ENCODE data around the gene C5.

Gene C5

DNA sequence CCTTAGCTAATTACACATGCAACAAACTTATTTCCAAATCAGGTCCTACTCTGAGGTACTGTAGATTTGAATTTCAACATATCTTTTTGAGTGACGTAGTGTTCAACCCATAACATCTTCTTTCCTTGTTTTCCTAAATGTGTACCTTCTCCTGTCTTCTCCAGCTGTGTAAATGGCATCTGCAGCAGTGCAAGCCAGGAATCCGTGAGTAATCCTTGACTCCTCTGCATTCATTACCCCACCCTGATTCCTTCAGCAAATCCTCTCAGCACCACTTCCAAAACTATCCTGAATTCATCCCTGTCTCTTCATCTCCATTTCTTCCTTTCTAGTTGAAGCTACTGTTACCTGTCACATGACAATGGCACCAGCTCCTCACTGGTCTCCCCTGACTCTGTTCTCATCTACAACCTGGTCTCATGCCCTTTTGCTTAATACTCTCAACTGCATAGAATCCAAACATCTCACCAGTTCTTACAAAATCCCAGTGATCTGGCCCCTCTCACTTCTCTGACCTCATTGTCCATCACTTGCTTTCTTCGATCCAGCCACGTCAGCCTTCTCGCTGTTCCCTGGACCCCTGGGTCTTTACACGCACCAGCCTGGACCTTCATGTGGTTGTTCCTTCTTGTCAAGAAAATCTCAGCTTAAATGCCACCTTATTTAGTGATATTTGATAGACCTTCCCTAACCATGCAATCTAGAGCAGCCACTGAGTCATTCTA is 108.9 kb downstream of the C5 start:
- no peak for DNase-seq (ENCODE audit: low read depth)

- DNase-seq (ENCODE audit: low read depth) = no peak
Measured at GRCh38 chr9:120940573-120940972, 109.5 kb downstream of the C5 start.

DNA sequence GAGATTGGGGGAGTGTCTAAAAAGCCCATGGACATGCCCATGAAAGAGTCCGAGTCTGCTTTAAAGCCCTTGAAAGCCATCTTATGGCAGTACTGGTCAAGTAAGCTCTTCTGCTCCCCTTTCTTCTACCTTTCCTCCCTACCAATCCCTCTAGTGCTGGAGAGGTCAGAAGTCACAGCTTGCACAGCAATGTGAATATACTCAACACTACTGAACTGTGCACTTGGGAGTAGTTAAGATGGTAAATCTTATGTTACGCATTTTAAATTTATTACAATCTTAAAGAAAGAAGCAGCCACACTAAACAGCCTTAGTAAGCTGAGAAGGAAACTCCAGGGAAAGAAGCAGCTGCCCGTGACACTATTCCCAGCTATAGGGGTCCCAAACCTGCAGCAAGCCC is 111.2 kb downstream of the C5 start:
- no peak for DNase-seq (ENCODE audit: low read depth)

DNA sequence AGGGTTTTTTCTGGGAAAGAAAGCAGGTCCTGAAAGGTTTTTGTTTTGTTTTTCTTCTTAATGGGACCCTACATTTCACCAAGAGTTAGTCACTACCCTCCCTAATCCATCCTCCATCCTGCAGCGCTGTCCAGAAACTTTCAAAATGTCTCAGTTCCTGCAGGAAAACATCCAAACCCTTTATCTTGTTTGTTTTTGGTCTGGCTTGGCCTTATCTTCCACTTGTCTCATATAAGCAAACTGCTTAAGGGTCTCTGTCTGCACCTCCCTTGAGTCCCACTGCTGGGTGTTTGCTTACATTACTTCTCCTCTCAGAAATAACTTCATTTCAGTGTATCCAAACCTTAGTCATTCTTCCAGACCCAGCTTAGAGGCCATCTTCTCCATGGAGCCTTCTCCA is 112.5 kb downstream of the C5 start:
- no peak for DNase-seq (ENCODE audit: low read depth)

- DNase-seq (ENCODE audit: low read depth) = no peak
Measured at GRCh38 chr9:120937127-120937526, 112.9 kb downstream of the C5 start.

GRCh38 chr9:120936764-120937122 is 113.3 kb downstream of the C5 start:
- no peak for DNase-seq (ENCODE audit: low read depth)

DNA sequence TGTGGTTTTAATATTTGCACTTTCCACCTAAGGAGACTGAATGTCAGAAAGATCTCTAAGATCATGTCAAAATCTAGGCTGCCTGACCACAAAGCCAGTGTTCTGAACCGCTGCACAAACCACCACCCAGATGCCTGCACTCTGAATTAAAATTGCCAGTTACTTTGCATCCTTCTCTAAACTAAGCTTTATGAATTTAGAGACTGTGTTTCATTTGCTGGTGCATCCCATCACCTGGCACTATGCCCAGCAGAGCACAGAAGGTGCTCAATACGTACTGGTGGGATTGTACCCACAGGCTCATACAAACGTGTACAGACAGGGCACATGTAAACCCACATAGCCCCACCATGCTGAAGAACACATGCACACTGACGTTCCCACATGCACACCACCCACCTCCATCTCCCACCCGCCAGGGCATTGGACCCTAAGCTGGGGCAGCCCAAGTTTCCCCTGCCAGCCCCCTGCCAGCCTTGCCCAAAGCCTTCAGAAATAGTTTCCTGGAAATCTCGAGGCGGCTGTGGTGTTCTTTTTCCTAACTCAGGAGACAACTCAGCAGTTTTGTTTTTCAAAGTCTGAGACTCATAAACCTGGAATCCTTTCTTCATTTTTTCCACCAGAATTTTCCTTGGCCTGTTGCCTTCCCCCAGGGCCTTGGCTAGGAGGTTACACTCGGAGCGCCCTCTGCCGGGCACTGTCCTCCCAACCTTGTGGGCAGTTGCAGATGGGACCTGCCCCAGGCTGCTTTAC is 113.9 kb downstream of the C5 start:
- peak; percentile 93 for DNase-seq (ENCODE audit: low read depth)

DNA sequence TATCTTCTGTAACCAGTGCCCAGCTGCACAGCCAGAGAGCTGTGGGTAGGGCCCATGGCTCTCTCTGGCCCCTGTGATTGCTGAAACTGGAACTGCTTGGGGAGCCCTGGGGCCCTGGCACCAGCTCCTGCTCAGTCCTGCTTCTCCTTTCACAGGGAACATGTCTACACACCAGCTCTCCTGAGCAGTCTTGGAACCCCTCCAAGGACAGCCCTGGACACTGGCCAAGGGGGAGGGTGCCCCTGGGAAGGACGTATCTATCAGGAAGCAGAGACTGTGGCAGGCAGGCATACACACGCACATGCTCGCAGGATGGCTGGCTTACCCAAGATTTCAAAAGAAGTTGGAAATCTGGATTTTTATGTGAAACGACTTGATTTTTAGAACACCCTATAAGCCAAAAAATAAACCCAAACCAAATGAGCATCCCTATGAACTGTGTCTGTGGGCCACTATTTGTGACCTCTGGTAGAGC is 114.7 kb downstream of the C5 start:
- peak; percentile 84 for DNase-seq (ENCODE audit: low read depth)

GRCh38 chr9:120934281-120934680 is 115.8 kb downstream of the C5 start:
- DNase-seq (ENCODE audit: low read depth) = no peak

- no peak for DNase-seq (ENCODE audit: low read depth)
Measured at GRCh38 chr9:120933310-120934055, 116.6 kb downstream of the C5 start.

GRCh38 chr9:120932086-120932823 is 117.8 kb downstream of the C5 start:
- DNase-seq (ENCODE audit: low read depth) = no peak

GRCh38 chr9:120931231-120932085 is 118.6 kb downstream of the C5 start:
- DNase-seq (ENCODE audit: low read depth) = no peak

DNA sequence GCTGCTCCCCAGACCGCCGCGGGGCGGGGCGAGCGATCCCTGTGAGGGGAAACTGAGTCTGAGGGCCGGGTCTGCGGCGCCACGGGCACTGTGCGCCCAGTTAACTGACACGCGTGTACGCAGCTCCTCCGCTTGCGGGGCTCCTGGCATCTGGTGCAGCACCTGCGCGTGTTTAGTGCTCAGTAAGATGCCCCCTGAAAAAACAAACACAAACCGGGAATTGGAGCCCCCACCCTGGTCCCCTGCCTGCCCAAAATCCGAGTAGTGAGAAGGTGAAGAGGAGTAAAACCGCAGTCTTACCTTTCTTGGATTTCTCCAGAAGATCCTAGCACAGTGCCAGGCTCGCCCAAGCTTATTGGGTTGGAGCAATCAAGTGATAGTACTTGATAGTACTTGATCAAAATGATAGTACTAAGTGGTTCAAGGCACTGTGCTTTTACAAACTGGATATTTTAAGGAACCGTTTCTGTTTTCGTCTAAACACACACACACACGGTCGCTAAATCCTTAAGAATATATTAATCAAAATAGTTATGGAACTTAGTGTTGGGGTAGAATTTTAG is 120.8 kb downstream of the C5 start:
- DNase-seq (ENCODE audit: low read depth) = no peak

GRCh38 chr9:120928483-120929228 is 121.4 kb downstream of the C5 start:
- DNase-seq (ENCODE audit: low read depth) = no peak

- no peak for DNase-seq (ENCODE audit: low read depth)
Measured at GRCh38 chr9:120928015-120928482, 122.0 kb downstream of the C5 start.

DNA sequence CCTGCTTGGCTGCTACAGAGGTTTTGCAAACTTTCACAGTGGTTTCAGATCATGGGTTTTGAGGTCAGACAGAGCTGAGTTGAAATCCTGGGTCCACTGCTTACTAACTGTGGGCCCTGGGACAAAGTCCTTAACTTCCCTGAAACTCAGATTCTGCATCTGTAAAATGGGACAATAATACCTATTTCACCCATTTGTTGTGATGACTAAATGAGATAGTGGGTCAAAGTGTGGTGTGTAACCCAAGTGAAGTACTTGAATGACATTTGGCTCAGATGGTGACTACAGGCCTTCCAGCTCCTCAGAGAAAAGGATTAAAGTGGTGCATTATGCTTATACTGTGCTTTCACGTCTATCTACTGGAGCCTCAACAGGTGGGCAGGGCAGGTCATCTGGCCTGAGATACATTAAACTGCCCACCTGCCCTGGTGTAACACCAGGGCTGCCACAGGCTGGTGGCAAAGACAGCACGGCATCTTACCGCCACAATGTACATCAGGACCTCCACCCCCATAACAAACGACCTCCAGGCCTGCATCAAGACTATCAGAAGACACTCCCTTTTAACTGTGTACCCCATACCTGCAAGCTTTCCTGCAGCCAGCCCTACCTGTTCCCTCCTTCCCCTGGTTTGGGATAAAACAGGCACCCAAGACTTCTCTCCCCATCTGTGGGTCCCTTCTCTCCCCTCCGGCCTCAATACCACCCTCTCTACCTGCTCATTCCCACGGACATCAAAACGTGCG is 122.6 kb downstream of the C5 start:
- no peak for DNase-seq (ENCODE audit: low read depth)

- no peak for DNase-seq (ENCODE audit: low read depth)
Measured at GRCh38 chr9:120926397-120926928, 123.6 kb downstream of the C5 start, which contains the start of gene TRAF1. Gene TRAF1, minus strand, starts transcription at chr9:120926796. Its CDS starts 721 bp downstream, at chr9:120926075.

- no peak for DNase-seq (ENCODE audit: low read depth)
Measured at GRCh38 chr9:120925535-120926396, 124.3 kb downstream of the C5 start.

All from GM04504 (cell line).